ENCODE measurements around the gene ZMYND15. TPM values are rescaled to one million over a fixed set of nuclear protein-coding genes. Genes with fewer than 3 reads are reported as not detected.
A peak's percentile ranks its signal among the peaks of the same experiment; 100 is the strongest.
"Not testable (repeated sequence)": the region's sequence is repeated elsewhere in the genome, so short reads cannot be mapped to it uniquely, and the experiment has no call there.

The ZMYND15 gene
- total RNA-seq, 1 experiment from 2014 or later, result 2.8 TPM

DNA sequence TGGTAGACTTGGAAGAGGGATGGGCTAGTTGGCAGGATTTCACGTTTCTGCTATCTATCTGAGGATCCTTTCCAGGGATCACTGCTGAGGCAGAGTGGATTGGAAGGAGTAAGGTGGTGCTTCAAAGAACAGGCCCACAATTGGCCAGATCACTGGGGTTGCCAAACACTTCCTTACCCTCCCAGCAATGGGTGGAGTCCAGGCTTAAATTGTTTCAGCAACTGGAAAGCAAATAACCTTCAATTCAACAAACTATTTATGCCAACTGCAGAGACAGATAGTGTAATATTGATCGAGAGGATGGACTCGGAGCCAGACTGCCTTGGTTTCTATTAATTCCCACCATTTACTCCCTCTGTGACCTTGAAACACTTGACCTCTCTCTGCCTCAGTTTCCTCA, 27.1 kb upstream of the ZMYND15 start:
- ChIA-PET POLR2A (no interaction called here), CTCF (no interaction called here), RAD21 (ENCODE audit: low non-redundant PET in 1 of 2, low total read pairs in 2 of 2, uncharacterized antibody in 2 of 2, unreplicated experiment in 2 of 2) (no interaction called here)
- intact Hi-C loops (cut with micrococcal nuclease), result no loop called here
- Histone ChIP-seq H3K9me3 (ENCODE audit: control insufficient read depth in 1 of 2, insufficient read depth in 1 of 2, low read depth in 1 of 2, low read length in 2 of 2) (no peaks in the 10 kb centered on the region), H3K79me2 (ENCODE audit: insufficient read depth, low read length) (peaks cover 20% of the 10 kb centered on the region), H3K4me1 (ENCODE audit: control insufficient read depth in 1 of 2, insufficient read depth in 2 of 2, low read length in 2 of 2) (peaks cover 13 to 34% of the 10 kb centered on the region in 2 experiments; a peak in 3 of 4 replicates), H2AFZ (ENCODE audit: low read depth, low read length, poor library complexity, severe bottlenecking) (no peak overlapping the region), H3K36me3 (ENCODE audit: control insufficient read depth in 1 of 2, insufficient read depth in 2 of 2, low read length in 2 of 2) (peaks cover 4 to 6% of the 10 kb centered on the region in 2 experiments; a peak in 2 of 4 replicates), H3K27ac (ENCODE audit: low read depth, low read length) (no peak overlapping the region), H3K4me2 (ENCODE audit: low read length) (0 out of 2 replicates have a peak overlapping the region, but pooled peaks have one; percentile 75), H4K20me1 (ENCODE audit: insufficient read depth) (no peaks in the 10 kb centered on the region), H3K4me3 (replicated peaks in 1 of 2; ENCODE audit: low read depth in 1 of 2, low read length in 2 of 2) (no peak overlapping the region), H3K27me3 (ENCODE audit: insufficient read depth, low read length) (no peaks in the 10 kb centered on the region), H3K9ac (ENCODE audit: low read length) (no peak overlapping the region), H3K9me2 (ENCODE audit: insufficient read depth) (no peaks in the 10 kb centered on the region)
- ATAC-seq (no peak), DNase-seq (ENCODE audit: low read depth, low spot score) (no peak)
- BruUV-seq (replicated peaks), result no TSS peak
- TF ChIP-seq EGR1 (IDR thresholded peaks at IDR 0.05; ENCODE audit: low read depth) (no peak), SRF (IDR thresholded peaks at IDR 0.05; ENCODE audit: low read depth) (no peak), ZNF274 (IDR thresholded peaks at IDR 0.05; ENCODE audit: low read depth, low read length) (no peak), FOSL1 (IDR thresholded peaks at IDR 0.05; ENCODE audit: low read depth) (no peak), ZFX (IDR thresholded peaks at IDR 0.05) (no peak), SIN3A (IDR thresholded peaks at IDR 0.05; ENCODE audit: low read depth) (no peak), CEBPB (IDR thresholded peaks at IDR 0.05; ENCODE audit: low read depth) (no peak), JUND (IDR thresholded peaks at IDR 0.05) (no peak), POLR2A (IDR thresholded peaks at IDR 0.05; ENCODE audit: borderline replicate concordance, extremely low read depth, insufficient read depth, insufficient read length) (no peak)
- TF ChIP-seq, protein P1, sequence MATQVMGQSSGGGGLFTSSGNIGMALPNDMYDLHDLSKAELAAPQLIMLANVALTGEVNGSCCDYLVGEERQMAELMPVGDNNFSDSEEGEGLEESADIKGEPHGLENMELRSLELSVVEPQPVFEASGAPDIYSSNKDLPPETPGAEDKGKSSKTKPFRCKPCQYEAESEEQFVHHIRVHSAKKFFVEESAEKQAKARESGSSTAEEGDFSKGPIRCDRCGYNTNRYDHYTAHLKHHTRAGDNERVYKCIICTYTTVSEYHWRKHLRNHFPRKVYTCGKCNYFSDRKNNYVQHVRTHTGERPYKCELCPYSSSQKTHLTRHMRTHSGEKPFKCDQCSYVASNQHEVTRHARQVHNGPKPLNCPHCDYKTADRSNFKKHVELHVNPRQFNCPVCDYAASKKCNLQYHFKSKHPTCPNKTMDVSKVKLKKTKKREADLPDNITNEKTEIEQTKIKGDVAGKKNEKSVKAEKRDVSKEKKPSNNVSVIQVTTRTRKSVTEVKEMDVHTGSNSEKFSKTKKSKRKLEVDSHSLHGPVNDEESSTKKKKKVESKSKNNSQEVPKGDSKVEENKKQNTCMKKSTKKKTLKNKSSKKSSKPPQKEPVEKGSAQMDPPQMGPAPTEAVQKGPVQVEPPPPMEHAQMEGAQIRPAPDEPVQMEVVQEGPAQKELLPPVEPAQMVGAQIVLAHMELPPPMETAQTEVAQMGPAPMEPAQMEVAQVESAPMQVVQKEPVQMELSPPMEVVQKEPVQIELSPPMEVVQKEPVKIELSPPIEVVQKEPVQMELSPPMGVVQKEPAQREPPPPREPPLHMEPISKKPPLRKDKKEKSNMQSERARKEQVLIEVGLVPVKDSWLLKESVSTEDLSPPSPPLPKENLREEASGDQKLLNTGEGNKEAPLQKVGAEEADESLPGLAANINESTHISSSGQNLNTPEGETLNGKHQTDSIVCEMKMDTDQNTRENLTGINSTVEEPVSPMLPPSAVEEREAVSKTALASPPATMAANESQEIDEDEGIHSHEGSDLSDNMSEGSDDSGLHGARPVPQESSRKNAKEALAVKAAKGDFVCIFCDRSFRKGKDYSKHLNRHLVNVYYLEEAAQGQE (IDR thresholded peaks at IDR 0.05; ENCODE audit: low read depth), result no peak
- TF ChIP-seq, protein P2, sequence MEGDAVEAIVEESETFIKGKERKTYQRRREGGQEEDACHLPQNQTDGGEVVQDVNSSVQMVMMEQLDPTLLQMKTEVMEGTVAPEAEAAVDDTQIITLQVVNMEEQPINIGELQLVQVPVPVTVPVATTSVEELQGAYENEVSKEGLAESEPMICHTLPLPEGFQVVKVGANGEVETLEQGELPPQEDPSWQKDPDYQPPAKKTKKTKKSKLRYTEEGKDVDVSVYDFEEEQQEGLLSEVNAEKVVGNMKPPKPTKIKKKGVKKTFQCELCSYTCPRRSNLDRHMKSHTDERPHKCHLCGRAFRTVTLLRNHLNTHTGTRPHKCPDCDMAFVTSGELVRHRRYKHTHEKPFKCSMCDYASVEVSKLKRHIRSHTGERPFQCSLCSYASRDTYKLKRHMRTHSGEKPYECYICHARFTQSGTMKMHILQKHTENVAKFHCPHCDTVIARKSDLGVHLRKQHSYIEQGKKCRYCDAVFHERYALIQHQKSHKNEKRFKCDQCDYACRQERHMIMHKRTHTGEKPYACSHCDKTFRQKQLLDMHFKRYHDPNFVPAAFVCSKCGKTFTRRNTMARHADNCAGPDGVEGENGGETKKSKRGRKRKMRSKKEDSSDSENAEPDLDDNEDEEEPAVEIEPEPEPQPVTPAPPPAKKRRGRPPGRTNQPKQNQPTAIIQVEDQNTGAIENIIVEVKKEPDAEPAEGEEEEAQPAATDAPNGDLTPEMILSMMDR (IDR thresholded peaks at IDR 0.05 in 2 of 3, conservative IDR thresholded peaks at IDR 0.05 in 1 of 3; ENCODE audit: borderline replicate concordance in 1 of 3, insufficient read depth in 1 of 3, low read depth in 2 of 3, low read length in 2 of 3), result no peak

DNA sequence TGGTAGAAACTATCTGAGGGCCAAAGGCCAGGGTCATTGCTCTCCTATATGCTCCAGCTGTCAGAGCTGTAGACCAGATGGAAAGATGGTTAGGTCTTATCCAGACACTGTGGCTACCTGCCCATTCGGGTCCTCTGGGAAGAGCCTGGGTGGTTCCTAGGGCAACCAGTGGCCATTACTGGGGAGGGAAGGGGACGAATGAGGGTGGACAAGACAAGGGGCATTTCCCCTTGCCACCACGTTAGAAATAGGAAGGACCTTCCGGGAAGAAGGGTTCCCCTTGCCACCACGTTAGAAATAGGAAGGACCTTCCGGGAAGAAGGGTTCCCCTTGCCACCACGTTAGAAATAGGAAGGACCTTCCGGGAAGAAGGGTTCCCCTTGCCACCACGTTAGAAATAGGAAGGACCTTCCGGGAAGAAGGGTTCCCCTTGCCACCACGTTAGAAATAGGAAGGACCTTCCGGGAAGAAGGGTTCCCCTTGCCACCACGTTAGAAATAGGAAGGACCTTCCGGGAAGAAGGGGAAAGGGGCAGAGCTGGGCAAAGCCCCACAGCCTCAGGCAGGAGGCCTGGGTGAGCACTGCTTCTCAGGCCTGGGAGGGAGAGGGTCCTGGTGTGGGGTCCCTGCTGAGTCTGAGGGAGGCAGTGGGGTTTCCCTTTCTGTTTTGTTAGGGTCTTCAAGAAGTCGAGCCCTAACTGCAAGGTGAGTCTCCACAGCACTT, 25.1 kb upstream of the ZMYND15 start:
- CTCF ChIA-PET; RAD21 ChIA-PET (ENCODE audit: low non-redundant PET in 1 of 2, low total read pairs in 2 of 2, uncharacterized antibody in 2 of 2, unreplicated experiment in 2 of 2); H3K4me2 ChIP-seq (ENCODE audit: low read length); H3K9me3 ChIP-seq (ENCODE audit: control insufficient read depth in 1 of 2, insufficient read depth in 1 of 2, low read depth in 1 of 2, low read length in 2 of 2); H3K27ac ChIP-seq (ENCODE audit: low read depth, low read length); H3K27me3 ChIP-seq (ENCODE audit: insufficient read depth, low read length); H3K9me2 ChIP-seq (ENCODE audit: insufficient read depth); H3K9ac ChIP-seq (ENCODE audit: low read length); H2AFZ ChIP-seq (ENCODE audit: low read depth, low read length, poor library complexity, severe bottlenecking); H4K20me1 ChIP-seq (ENCODE audit: insufficient read depth); BruUV-seq (replicated peaks); POLR2A ChIA-PET; H3K4me3 ChIP-seq (replicated peaks in 1 of 2; ENCODE audit: low read depth in 1 of 2, low read length in 2 of 2); DNase-seq (ENCODE audit: low read depth, low spot score); ATAC-seq; intact Hi-C loops (cut with micrococcal nuclease): not testable (repeated sequence)
- Histone ChIP-seq H3K36me3 (ENCODE audit: control insufficient read depth in 1 of 2, insufficient read depth in 2 of 2, low read length in 2 of 2) (peaks cover 14 to 16% of the 10 kb centered on the region in 2 experiments; a peak in 2 of 4 replicates), H3K79me2 (ENCODE audit: insufficient read depth, low read length) (peaks cover 20% of the 10 kb centered on the region), H3K4me1 (ENCODE audit: control insufficient read depth in 1 of 2, insufficient read depth in 2 of 2, low read length in 2 of 2) (peaks cover 10 to 21% of the 10 kb centered on the region in 2 experiments; a peak in 3 of 4 replicates)
